DND-41 (cell line): ENCODE data around the gene F2R.

Source experiments
- CTCF ChIP-seq: IDR thresholded peaks from 2 replicates; pipeline ENCODE4 v1.5.1; 2012; ENCODE audit warnings: borderline replicate concordance, low read length, moderate library complexity, mild to moderate bottlenecking; ENCODE audit not compliant: poor library complexity, severe bottlenecking; ENCODE audit errors: extremely low read depth
- EZH2 ChIP-seq: IDR thresholded peaks from 3 replicates; pipeline ENCODE4 v1.6.1; 2012; ENCODE audit warnings: borderline replicate concordance, low read depth, mild to moderate bottlenecking, moderate library complexity, low read length, inconsistent platforms; ENCODE audit not compliant: severe bottlenecking

- TF ChIP-seq CTCF (no peak), EZH2 (no peak)
Observed at GRCh38 chr5:76679231-76679630, 36.7 kb upstream of the F2R start.
